K562 (cell line): ENCODE data around the gene DNAH5. TPM values are rescaled to one million over a fixed set of nuclear protein-coding genes. Genes with fewer than 3 reads are reported as not detected.

ENCODE experiments used
- ATAC-seq: fragments of 200-7000 bp; cut with Tn5 transposase; 3 replicates; pipeline ENCODE4 v1.9.1; 2020; ENCODE audit warnings: moderate library complexity
- BruUV-seq: library from RNA; stranded (reverse); fragments of 400-500 nt; replicated peaks from 2 replicates; lab custom pipeline; 2021; lab: Mats Ljungman, UMichigan
- CTCF ChIA-PET: fragments of 300-600 bp; formaldehyde crosslinking; extraction: SDS; loops from one replicate; lab custom pipeline; 2021; ENCODE audit warnings: low intra/inter-chr PET ratio; lab: Yijun Ruan, JAX
- POLR2A ChIA-PET: fragments of 300-600, 350-650 bp; sonication (Branson Sonifier 250); formaldehyde crosslinking; extraction: SDS; loops from one replicate; lab custom pipeline; 2021; ENCODE audit warnings: antibody characterized with exemption, inconsistent platforms; lab: Yijun Ruan, JAX
- DNase-seq, 4 experiments: peaks; one replicate each; pipeline versions ENCODE4 v3.0.0 to v3.0.0-alpha.2; 2011 to 2018; ENCODE audit warnings: low spot score in 3 of 4, mixed read lengths in 3 of 4; ENCODE audit errors: extremely low read depth in 1 of 4
- FAIRE-seq: peaks from 2 replicates; lab custom pipeline; 2011; peaks lifted over from hg19 to GRCh38; lab: Jason Lieb, UNC
- H2AFZ ChIP-seq: 2 replicates; pipeline ENCODE4 v1.6.0; 2011; ENCODE audit warnings: low read depth, low read length, control low read depth, inconsistent platforms
- H3K27ac ChIP-seq: fragments of 200-600 bp; 3 replicates; pipeline ENCODE4 v1.8.0; 2011; ENCODE audit warnings: low read depth, mild to moderate bottlenecking, control low read depth, inconsistent platforms, low read length, moderate library complexity, mixed read lengths; ENCODE audit errors: extremely low read depth
- H3K27me3 ChIP-seq, 2 experiments: fragments of 300-600 bp in 1 of 2; 2 replicates in 1 of 2; 3 replicates in 1 of 2; pipeline versions ENCODE4 v1.6.0 to v1.8.0; 2011; ENCODE audit warnings: inconsistent platforms in 2 of 2, low read length in 2 of 2, mild to moderate bottlenecking in 1 of 2, mixed read lengths in 1 of 2, moderate library complexity in 1 of 2; ENCODE audit not compliant: control insufficient read depth in 2 of 2, insufficient read depth in 2 of 2
- H3K36me3 ChIP-seq: fragments of 300-600 bp; 3 replicates; pipeline ENCODE4 v1.8.0; 2011; ENCODE audit warnings: mild to moderate bottlenecking, low read length, inconsistent platforms; ENCODE audit not compliant: control insufficient read depth, insufficient read depth
- H3K4me1 ChIP-seq, 2 experiments: fragments of 200-600 bp in 1 of 2; replicated peaks in 1 of 2; 2 replicates in 1 of 2; 3 replicates in 1 of 2; pipeline versions ENCODE4 v1.5.1 to v1.8.0; 2011; ENCODE audit warnings: inconsistent platforms in 2 of 2, low read length in 2 of 2, mild to moderate bottlenecking in 1 of 2, mixed read lengths in 1 of 2, moderate library complexity in 1 of 2; ENCODE audit not compliant: control insufficient read depth in 2 of 2, insufficient read depth in 2 of 2
- H3K4me2 ChIP-seq: 2 replicates; pipeline ENCODE4 v1.6.1; 2011; ENCODE audit warnings: low read length, control low read depth, inconsistent platforms, mixed read lengths; ENCODE audit not compliant: insufficient read depth
- H3K4me3 ChIP-seq: fragments of 200-600 bp; sonication (generic), shearing (Covaris generic); 2 replicates; pipeline ENCODE4 v1.5.1; 2016; ENCODE audit warnings: control low read depth, inconsistent platforms
- H3K79me2 ChIP-seq: fragments of 200-600 bp; 3 replicates; pipeline ENCODE4 v1.8.0; 2011; ENCODE audit warnings: low read length, inconsistent platforms; ENCODE audit not compliant: control insufficient read depth, insufficient read depth
- H3K9ac ChIP-seq, 2 experiments: 2 replicates each; pipeline versions ENCODE4 v1.6.0 to v1.6.1; 2011; ENCODE audit warnings: low read depth in 2 of 2, low read length in 2 of 2, control low read depth in 1 of 2, inconsistent platforms in 1 of 2, mild to moderate bottlenecking in 1 of 2, mixed read lengths in 1 of 2; ENCODE audit not compliant: insufficient read depth in 1 of 2
- H3K9me1 ChIP-seq: one replicate; pipeline ENCODE4 v1.6.0; 2011; ENCODE audit warnings: inconsistent platforms, mild to moderate bottlenecking, low read length, moderate library complexity; ENCODE audit not compliant: control insufficient read depth, insufficient read depth
- H3K9me3 ChIP-seq: replicated peaks from 2 replicates; pipeline ENCODE4 v1.5.1; 2011; ENCODE audit warnings: low read depth, low read length, inconsistent platforms; ENCODE audit not compliant: control insufficient read depth, insufficient read depth
- H4K20me1 ChIP-seq: replicated peaks from 2 replicates; pipeline ENCODE4 v1.6.1; 2011; ENCODE audit warnings: low read length, inconsistent platforms, mixed read lengths; ENCODE audit not compliant: control insufficient read depth, insufficient read depth
- E2F3 ChIP-seq: fragments of 250-450 bp; sonication (Bioruptor Pico); IDR thresholded peaks from 2 replicates; pipeline ENCODE4 v1.4.0; 2020; ENCODE audit warnings: mild to moderate bottlenecking
- HDAC8 ChIP-seq: fragments of 450-650 bp; IDR thresholded peaks from 2 replicates; pipeline ENCODE4 v1.6.1; 2016; ENCODE audit warnings: mild to moderate bottlenecking, missing genetic modification characterization, moderate library complexity, missing compliant biosample characterization
- WGBS: fragments of 100-300 bp; shearing (Covaris generic); methylation state at CpG from one replicate; pipeline ENCODE4 v1.1.6; 2016; ENCODE audit warnings: low coverage, mixed read lengths; ENCODE audit not compliant: insufficient coverage; ENCODE audit errors: missing lambda C conversion rate; 5-methylcytosine and 5-hydroxymethylcytosine counted together
- in situ Hi-C: fragments of 300-500 bp; cut with MboI; formaldehyde crosslinking; loops from 4 replicates; pipeline ENCODE4 v1.15.0; 2018; ENCODE audit warnings: inconsistent platforms, mixed read lengths
- intact Hi-C: fragments of 100-400 bp; cut with micrococcal nuclease; formaldehyde crosslinking; loops from 2 replicates; pipeline ENCODE4 v1.14.2; 2022
- polyA plus RNA-seq, 8 experiments: library from polyadenylated mRNA; depleted of rRNA in 4 of 8; stranded (reverse) in 5 of 8; unstranded in 3 of 8; fragments of >200 nt; fragmentation: Nextera tagmentation in 2 of 8; fragmentation: Illumina TruSeq in 1 of 8; extraction: Ambion mirVana in 2 of 8; extraction: Trizol in 1 of 8; gene quantifications; 2 replicates each; pipeline versions ENCODE4 v1.2.1 to v1.2.3, GENCODE V29; 2011 to 2014; ENCODE audit warnings: inconsistent platforms in 1 of 8, missing spikeins in 1 of 8
- total RNA-seq, 7 experiments: library from RNA; depleted of rRNA in 6 of 7; stranded (reverse); fragments of >200 nt in 6 of 7; fragmentation: Illumina TruSeq in 2 of 7; extraction: Trizol in 2 of 7; gene quantifications; 2 replicates each; pipeline versions ENCODE4 v1.2.1 to v1.2.3, GENCODE V29; 2011 to 2021; ENCODE audit warnings: low replicate concordance in 1 of 7

Gene DNAH5
- total and polyA plus RNA-seq, 9 of the 15 experiments (the other 6 are each of a cell fraction or from before 2014, with no cell fraction given), result 0.03 TPM; not detected in 8

DNA sequence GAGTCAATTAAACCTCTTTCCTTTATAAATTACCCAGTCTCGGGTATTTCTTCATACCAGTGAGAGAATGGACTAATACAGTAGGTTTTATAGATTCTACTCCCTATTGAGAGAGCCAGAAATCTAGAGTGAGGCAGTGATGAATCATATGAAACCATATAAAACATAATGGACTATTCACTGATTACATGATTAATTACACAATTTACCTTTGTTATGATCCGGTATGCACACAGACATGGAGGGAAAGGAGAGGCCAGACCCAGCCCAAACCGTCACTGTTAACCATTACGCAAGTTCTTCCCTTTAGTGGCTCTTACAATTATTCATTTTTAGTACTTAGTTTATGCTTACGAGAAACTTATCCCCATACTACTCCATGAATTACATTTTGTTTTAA, 205.0 kb downstream of the DNAH5 start:
- Histone ChIP-seq H3K27ac (no peak overlapping the region), H3K9me1 (no peaks in the 10 kb centered on the region), H3K79me2 (no peaks in the 10 kb centered on the region), H4K20me1 (no peaks in the 10 kb centered on the region), H2AFZ (no peak overlapping the region), H3K27me3 (no peaks in the 10 kb centered on the region), H3K36me3 (no peaks in the 10 kb centered on the region), H3K4me1 (no peaks in the 10 kb centered on the region), H3K4me3 (no peak overlapping the region), H3K9ac (no peak overlapping the region), H3K9me3 (0 out of 2 replicates have a peak, but pooled peaks cover 3% of the 10 kb centered on the region), H3K4me2 (no peak overlapping the region)
- 2% methylated on average over 5 of the region's 5 CpGs for WGBS
- intact Hi-C loops (no loop called here), in situ Hi-C loops (no loop called here)
- no TSS peak for BruUV-seq
- TF ChIP-seq E2F3, result no peak
- DNase-seq, result no peak
- FAIRE-seq, result no peak
- ChIA-PET POLR2A (no interaction called here), CTCF (no interaction called here)
- no peak for ATAC-seq

DNA sequence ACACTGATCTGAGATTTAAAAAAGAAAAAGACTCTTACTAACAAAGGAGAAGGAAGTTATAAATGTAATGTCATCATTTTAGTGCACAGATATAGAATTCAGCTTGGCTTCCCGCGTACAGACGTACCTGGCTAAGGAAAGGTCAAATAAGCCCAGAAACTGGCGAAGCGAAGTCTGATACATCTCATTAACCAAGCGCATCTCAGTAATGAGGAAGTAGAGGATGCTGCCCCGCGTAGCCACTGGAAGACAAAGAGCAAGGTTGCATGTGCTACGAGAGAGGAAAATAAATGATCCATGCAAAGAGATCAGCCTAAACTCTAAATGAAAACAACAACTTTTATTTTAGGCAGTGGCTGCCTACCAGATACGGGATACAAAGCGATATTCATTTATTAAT, 208.8 kb downstream of the DNAH5 start:
- FAIRE-seq (no peak), ATAC-seq (no peak), DNase-seq (no peak)
- intact Hi-C loops, result no loop called here
- no peaks in the 10 kb centered on the region for H3K9me3 ChIP-seq
- H3K27ac ChIP-seq, result no peak overlapping the region
- H3K9me1 ChIP-seq, result no peaks in the 10 kb centered on the region
- in situ Hi-C loops, result no loop called here
- no peaks in the 10 kb centered on the region for H4K20me1 ChIP-seq
- H3K4me3 ChIP-seq, result no peak overlapping the region
- no TSS peak for BruUV-seq
- H3K9ac ChIP-seq, result no peak overlapping the region
- no peaks in the 10 kb centered on the region for H3K4me1 ChIP-seq
- H3K27me3 ChIP-seq, result no peaks in the 10 kb centered on the region
- H3K79me2 ChIP-seq, result no peaks in the 10 kb centered on the region
- ChIA-PET CTCF (no interaction called here), POLR2A (no interaction called here)
- H3K36me3 ChIP-seq, result no peaks in the 10 kb centered on the region
- H2AFZ ChIP-seq, result no peak overlapping the region
- WGBS, result 3% methylated on average over 11 of the region's 11 CpGs
- no peak for TF ChIP-seq HDAC8 (tag)
- no peak overlapping the region for H3K4me2 ChIP-seq
